ENCODE data around the gene FITM2.
"Not testable (repeated sequence)": the region's sequence is repeated elsewhere in the genome, so short reads cannot be mapped to it uniquely, and the experiment has no call there.

Gene FITM2

DNA sequence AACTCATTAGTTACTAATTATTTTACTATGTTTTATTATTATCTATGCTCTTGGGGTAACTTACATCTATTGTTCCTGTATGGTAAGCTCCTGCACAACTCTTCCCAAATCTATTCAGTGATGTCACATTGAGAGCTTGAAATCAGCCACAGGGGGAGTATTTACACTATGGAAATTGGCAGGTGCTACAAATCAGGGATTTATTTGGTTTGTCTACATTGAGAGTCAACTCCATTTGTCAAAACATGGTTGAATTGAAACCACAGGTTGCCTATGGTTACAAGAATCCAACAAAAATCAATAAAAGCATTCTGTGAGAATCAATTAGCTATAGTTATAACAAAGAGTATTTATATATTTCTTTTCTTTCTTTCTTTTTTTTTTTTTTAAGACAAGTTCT is 3.9 kb upstream of the FITM2 start:
- TF ChIP-seq, protein P1, sequence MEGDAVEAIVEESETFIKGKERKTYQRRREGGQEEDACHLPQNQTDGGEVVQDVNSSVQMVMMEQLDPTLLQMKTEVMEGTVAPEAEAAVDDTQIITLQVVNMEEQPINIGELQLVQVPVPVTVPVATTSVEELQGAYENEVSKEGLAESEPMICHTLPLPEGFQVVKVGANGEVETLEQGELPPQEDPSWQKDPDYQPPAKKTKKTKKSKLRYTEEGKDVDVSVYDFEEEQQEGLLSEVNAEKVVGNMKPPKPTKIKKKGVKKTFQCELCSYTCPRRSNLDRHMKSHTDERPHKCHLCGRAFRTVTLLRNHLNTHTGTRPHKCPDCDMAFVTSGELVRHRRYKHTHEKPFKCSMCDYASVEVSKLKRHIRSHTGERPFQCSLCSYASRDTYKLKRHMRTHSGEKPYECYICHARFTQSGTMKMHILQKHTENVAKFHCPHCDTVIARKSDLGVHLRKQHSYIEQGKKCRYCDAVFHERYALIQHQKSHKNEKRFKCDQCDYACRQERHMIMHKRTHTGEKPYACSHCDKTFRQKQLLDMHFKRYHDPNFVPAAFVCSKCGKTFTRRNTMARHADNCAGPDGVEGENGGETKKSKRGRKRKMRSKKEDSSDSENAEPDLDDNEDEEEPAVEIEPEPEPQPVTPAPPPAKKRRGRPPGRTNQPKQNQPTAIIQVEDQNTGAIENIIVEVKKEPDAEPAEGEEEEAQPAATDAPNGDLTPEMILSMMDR (IDR thresholded peaks at IDR 0.05; ENCODE audit: insufficient read depth, missing control alignments): no peak
- DNase-seq (ENCODE audit: insufficient read length, low spot score): no peak
- FAIRE-seq: no peak

DNA sequence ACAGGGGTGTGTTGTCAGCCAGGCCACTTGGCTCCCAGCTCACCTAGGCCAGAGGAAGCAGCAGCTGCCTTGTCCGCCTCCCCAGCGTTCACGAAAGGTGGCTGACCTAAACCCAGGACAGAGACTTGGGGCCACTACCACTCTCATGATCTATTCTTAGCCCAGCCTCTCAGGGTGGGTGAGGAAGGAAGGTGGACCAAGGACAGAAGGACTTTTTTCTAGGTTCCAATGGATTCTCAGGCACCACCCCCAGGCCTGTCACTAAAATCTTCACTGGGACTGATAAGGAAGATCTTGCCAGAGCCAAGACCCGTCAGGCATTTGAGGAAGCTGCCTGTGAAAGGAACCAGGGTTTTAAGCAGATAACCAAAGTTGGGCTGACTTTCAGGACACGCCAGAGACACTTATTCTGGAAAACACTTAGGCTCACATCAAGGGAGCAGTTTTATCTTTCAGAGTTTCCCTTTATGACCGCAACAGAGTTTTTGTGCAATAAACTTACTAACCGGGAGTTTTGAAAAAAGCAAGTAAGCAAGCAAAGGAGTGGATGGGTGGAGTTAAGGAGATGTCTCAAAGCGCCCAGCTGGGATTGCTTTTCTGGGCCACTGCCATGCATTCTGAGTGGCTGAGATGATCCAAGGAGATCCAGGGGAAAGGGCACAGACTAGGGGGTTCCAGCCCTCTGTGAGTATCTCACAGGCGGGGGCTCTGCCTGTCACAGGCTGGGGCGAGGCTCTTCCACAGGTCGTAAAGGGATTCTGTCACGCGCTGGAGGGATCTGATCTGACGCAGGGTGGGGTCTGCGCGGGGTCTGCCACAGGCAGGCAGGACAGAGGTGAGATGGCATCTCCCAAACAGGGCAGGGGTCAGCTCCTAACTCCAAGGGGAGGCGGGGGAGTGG is 989 bp downstream of the FITM2 start:
- FAIRE-seq (no peak), DNase-seq (ENCODE audit: insufficient read length, low spot score) (no peak)
- TF ChIP-seq, protein P1 (IDR thresholded peaks at IDR 0.05; ENCODE audit: insufficient read depth, missing control alignments): no peak

DNA sequence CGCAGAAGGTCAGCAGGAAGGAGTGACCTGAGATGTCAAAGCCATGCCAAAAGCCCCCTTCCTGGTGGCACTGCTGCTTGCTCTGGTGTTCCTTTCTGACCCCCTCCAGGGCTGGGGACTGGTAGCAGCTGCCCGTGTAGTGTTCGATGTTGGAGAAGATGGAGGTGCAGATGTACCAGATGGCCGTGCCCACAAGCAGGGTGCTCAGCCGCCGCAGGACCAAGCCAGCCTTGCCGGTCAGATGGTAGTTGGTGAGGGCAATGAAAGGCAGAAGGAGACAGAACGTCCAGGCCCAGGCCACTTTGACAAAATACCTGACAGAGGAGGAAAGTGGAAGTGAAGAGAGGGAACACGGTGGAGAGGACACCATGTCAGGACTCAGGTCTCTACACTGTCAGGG is 4.1 kb downstream of the FITM2 start:
- TF ChIP-seq, protein P1 (IDR thresholded peaks at IDR 0.05; ENCODE audit: insufficient read depth, missing control alignments): no peak
- FAIRE-seq (no peak), DNase-seq (ENCODE audit: insufficient read length, low spot score) (no peak)

DNA sequence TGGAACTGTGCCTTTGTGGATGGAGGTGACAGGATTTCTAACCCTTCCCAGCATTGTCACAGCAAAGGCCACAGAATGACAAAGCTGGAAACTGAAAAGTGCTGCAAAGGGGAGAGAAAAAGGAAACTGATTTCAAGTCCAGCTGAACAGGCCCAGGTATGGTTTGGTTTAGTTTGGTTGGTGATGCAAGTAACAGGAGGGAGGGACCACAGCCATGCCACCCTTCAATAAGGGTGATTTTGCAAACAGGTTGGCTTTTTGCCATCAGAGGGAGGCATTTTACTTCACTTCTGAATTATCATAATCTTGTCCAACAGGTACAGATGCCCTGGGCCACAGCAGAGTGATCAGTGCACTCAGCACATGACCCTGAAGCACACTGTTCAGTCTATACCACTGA is 6.6 kb downstream of the FITM2 start:
- FAIRE-seq (no peak), DNase-seq (ENCODE audit: insufficient read length, low spot score) (no peak)
- TF ChIP-seq, protein P1 (IDR thresholded peaks at IDR 0.05; ENCODE audit: insufficient read depth, missing control alignments): no peak

DNA sequence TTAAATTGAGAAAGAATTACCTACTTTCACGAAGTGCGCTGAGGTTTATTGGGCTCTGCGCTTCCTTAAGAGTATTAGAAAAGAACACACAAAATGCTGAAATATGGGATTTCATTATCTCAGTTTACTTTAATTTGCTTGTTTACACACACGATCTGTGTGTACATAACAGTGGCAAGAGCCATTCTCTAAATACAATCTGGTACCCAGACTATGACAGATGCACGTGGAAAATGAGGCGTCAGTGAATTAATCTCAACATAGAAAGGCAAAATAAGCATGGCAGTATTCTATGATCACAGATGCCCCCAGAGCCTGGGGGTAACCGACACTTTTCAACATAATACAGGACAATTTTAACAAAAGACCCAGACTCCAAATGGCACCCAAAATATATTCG is 8.3 kb downstream of the FITM2 start:
- no peak for DNase-seq (ENCODE audit: insufficient read length, low spot score)
- TF ChIP-seq, protein P1 (IDR thresholded peaks at IDR 0.05; ENCODE audit: insufficient read depth, missing control alignments): no peak
- no peak for FAIRE-seq

DNA sequence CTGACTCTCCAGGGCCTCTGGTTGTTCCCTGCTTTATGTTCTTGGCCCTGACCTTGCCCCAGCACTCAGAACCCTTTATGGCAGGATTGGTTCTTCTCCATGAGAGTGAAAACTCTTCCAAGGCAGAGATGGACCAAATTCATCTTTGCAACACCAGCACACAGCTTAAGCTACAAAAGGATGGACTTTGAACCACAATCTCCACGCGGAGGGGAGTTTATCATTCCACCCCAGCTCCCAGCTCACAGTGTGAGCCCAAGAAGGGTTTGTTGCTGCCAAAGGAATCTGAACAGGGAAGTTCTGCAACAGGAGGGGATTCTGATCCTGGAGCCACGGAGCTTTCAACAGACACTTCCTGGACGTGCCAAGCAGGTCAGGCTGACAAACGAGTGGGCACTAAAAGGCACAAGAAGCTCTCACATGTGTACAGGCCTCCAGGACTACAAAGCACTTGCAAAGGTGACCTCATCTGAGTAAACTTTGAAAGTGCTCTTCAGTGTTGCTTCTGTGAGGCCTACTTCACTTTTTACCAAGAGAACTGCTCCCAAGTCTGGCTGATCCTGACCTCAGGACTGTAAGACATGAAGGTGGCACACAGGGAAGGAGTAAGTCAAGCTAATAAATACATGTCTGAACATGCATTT is 8.9 kb downstream of the FITM2 start:
- FAIRE-seq: no peak
- DNase-seq (ENCODE audit: insufficient read length, low spot score): no peak
- TF ChIP-seq, protein P1 (IDR thresholded peaks at IDR 0.05; ENCODE audit: insufficient read depth, missing control alignments): no peak

DNA sequence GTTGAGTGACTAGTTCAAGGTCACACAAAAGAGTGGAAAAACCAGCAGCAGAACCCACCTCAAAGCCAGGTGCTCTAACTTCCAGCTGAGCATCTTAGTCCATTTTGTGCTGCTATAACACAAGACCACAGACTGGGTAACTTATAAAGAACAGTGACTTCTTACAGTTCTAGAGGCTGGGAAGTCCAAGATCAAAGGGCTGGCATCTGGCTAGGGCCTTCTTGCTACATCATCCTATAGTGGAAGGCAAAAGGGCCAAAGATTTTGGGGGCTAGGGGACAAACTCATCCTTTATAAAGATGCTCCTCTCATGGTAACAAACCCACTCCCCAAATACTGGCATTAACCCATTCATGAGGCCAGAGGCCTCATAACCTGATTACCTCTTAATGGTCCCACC is 9.7 kb downstream of the FITM2 start:
- TF ChIP-seq, protein P1 (IDR thresholded peaks at IDR 0.05; ENCODE audit: insufficient read depth, missing control alignments): no peak
- DNase-seq (ENCODE audit: insufficient read length, low spot score) (no peak), FAIRE-seq (no peak)

DNA sequence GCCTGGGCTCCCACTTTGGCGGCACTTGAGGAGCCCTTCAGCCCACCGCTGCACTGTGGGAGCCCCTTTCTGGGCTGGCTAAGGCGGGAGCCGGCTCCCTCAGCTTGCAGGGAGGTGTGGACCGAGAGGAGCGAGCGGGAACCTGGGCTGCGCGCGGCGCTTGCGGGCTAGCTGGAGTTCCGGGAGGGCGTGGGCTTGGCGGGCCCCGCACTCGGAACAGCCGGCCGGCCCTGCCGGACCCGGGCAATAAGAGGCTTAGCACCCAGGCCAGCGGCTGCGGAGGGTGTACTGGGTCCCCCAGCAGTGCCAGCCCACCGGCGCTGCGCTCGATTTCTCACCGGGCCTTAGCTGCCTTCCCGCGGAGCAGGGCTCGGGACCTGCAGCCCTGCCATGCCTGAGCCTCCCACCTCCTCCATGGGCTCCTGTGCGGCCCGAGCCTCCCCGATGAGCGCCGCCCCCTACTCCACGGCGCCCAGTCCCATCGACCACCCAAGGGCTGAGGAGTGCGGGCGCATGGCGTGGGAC is 11.9 kb downstream of the FITM2 start:
- DNase-seq (ENCODE audit: insufficient read length, low spot score); FAIRE-seq: not testable (repeated sequence)
